ENCODE measurements around the gene ADA. TPM values are rescaled to one million over a fixed set of nuclear protein-coding genes. Genes with fewer than 3 reads are reported as not detected.

The ADA gene
- total RNA-seq, 4 donors from 2014 or later, result 2.6 to 5.4 (median 2.9) TPM

- H3K4me3 ChIP-seq, result no peak overlapping the region
- H3K27me3 ChIP-seq, result no peaks in the 10 kb centered on the region
- intact Hi-C loops (cut with DNase I; ENCODE audit: low total_unique reads), result no loop called here
- H3K4me1 ChIP-seq, result peaks cover 24 to 55% (median 30%) of the 10 kb centered on the region in 4 donors
- peak overlapping the region in 3 of 4 donors; percentile 40 to 75 (median 53) for H3K27ac ChIP-seq
- H3K9me3 ChIP-seq, result no peaks in the 10 kb centered on the region
- WGBS, 2 donors (ENCODE audit: low coverage in 1 of 2), result 96 to 100% methylated on average over 2 to 5 of the region's 5 CpGs
- DNase-seq, result no peak
- no peak for TF ChIP-seq POLR2A (IDR thresholded peaks at IDR 0.05)
- TF ChIP-seq, protein P1, sequence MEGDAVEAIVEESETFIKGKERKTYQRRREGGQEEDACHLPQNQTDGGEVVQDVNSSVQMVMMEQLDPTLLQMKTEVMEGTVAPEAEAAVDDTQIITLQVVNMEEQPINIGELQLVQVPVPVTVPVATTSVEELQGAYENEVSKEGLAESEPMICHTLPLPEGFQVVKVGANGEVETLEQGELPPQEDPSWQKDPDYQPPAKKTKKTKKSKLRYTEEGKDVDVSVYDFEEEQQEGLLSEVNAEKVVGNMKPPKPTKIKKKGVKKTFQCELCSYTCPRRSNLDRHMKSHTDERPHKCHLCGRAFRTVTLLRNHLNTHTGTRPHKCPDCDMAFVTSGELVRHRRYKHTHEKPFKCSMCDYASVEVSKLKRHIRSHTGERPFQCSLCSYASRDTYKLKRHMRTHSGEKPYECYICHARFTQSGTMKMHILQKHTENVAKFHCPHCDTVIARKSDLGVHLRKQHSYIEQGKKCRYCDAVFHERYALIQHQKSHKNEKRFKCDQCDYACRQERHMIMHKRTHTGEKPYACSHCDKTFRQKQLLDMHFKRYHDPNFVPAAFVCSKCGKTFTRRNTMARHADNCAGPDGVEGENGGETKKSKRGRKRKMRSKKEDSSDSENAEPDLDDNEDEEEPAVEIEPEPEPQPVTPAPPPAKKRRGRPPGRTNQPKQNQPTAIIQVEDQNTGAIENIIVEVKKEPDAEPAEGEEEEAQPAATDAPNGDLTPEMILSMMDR (IDR thresholded peaks at IDR 0.05), result no peak
- no peak for TF ChIP-seq POLR2AphosphoS5 (IDR thresholded peaks at IDR 0.05)
- no peak for TF ChIP-seq EP300 (IDR thresholded peaks at IDR 0.05; ENCODE audit: low read depth)
- in situ Hi-C loops (cut with MboI; ENCODE audit: low pct_ligation_motif_present in 1 of 4, low pct_unique_long_range_greater_than_20kb in 1 of 4, low sequenced_read_pairs in 3 of 4), result loop anchor here (10.0 to 25.0 kb wide), 3 partner anchors 226 to 401 kb away; partner anchors contain the start of gene OSER1 (in 4 of the 4)
- H3K36me3 ChIP-seq, result peaks cover 0 to 8% (median 3%) of the 10 kb centered on the region in 4 donors
Measured at GRCh38 chr20:44613575-44613974, 37.9 kb downstream of the ADA start.

GRCh38 chr20:44610313-44610962, 41.1 kb downstream of the ADA start:
- in situ Hi-C loops (cut with MboI; ENCODE audit: low pct_ligation_motif_present in 1 of 4, low pct_unique_long_range_greater_than_20kb in 1 of 4, low sequenced_read_pairs in 3 of 4) (loop anchor here (10.0 to 25.0 kb wide), 3 partner anchors 223 to 398 kb away; partner anchors contain the start of gene OSER1 (in 4 of the 4)), intact Hi-C loops (cut with DNase I; ENCODE audit: low total_unique reads) (loop anchor here (1.0 kb wide), 1 partner anchor 79 kb away; no protein-coding TSS in a partner anchor)
- WGBS, 2 donors (ENCODE audit: low coverage in 1 of 2), result 0 to 3% methylated on average over 1 of the region's 1 CpG
- Histone ChIP-seq H3K4me1 (peaks cover 14 to 41% (median 20%) of the 10 kb centered on the region in 4 donors), H3K36me3 (peaks cover 0 to 5% (median 2%) of the 10 kb centered on the region in 4 donors), H3K27me3 (no peaks in the 10 kb centered on the region), H3K9me3 (no peaks in the 10 kb centered on the region), H3K4me3 (no peak overlapping the region), H3K27ac (peak overlapping the region in 3 of 4 donors; percentile 82 to 90 (median 85))
- no peak for DNase-seq
- TF ChIP-seq POLR2A (IDR thresholded peaks at IDR 0.05), result no peak
- TF ChIP-seq EP300 (IDR thresholded peaks at IDR 0.05; ENCODE audit: low read depth), result no peak
- no peak for TF ChIP-seq POLR2AphosphoS5 (IDR thresholded peaks at IDR 0.05)
- TF ChIP-seq, protein P1 (IDR thresholded peaks at IDR 0.05), result no peak

DNA sequence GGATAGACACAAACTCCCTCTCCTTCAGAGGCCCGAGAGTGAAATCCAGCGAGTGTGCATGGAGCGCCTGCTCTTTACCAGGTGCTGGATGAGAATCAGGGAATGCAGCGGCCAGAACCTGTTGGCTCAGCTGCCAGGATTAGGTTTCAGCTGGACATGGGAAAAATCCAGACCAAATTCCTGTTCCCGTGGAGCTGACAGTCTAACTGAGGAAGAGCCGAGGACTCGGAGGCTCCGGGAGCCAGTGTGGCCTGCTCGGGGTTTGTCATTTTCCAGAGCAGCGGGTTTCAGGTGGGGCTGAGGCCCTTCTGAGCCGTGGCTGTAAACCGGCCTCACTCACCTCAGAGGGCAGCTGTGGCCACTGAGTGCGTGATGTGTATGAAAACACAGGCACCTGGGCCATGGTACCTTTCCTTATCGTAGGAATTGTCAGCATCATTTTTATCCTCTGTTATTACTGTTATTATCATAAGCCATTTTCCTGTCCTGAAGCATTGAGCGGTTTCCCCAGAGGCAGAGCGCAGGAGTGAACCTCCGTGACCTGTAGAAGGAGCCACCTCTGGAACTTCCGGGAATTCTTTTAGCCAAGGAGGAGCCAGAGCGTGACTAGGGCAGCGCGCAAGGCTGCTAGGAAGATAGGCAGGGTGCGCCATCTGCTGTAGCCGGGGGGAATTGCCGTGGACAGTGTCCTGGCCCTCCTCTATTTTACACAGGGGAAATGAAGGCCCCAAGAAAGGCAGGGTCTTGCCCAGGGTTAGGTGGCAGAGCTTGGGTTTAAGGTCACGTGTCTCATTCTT, 41.8 kb downstream of the ADA start:
- H3K4me3 ChIP-seq, result peak overlapping the region in 1 of 4 donors; percentile 29
- in situ Hi-C loops (cut with MboI; ENCODE audit: low pct_ligation_motif_present in 1 of 4, low pct_unique_long_range_greater_than_20kb in 1 of 4, low sequenced_read_pairs in 3 of 4) (loop anchor here (10.0 to 25.0 kb wide), 4 partner anchors 75 to 397 kb away; partner anchors contain the start of gene OSER1 (in 4 of the 4)), intact Hi-C loops (cut with DNase I; ENCODE audit: low total_unique reads) (loop anchor here (1.0 kb wide), 1 partner anchor 78 kb away; no protein-coding TSS in a partner anchor)

More for the DNA sequence above, 41.8 kb downstream of the ADA start:
- 29 to 38% methylated on average over 2 to 24 of the region's 25 CpGs for WGBS, 2 donors (ENCODE audit: low coverage in 1 of 2)
- DNase-seq, result peak; percentile 93
- Histone ChIP-seq H3K9me3 (no peaks in the 10 kb centered on the region), H3K27me3 (no peaks in the 10 kb centered on the region), H3K4me1 (peaks cover 10 to 34% (median 13%) of the 10 kb centered on the region in 4 donors), H3K36me3 (peaks cover 0 to 3% (median 1%) of the 10 kb centered on the region in 4 donors), H3K27ac (peak overlapping the region; percentile 82 to 90 (median 86))
- TF ChIP-seq, protein P1 (IDR thresholded peaks at IDR 0.05), result peak; percentile 96 to 98 (median 97)
- TF ChIP-seq POLR2AphosphoS5 (IDR thresholded peaks at IDR 0.05) (peak; percentile 59 to 67 (median 62)), EP300 (IDR thresholded peaks at IDR 0.05; ENCODE audit: low read depth) (no peak)
